HepG2 (cell line): ENCODE results near the gene SCARF1. TPM values are rescaled to one million over a fixed set of nuclear protein-coding genes. Genes with fewer than 3 reads are reported as not detected.

Experiments
- ADNP ChIP-seq: sonication (generic); formaldehyde crosslinking; IDR thresholded peaks from 2 replicates; pipeline ENCODE4 v1.4.0; 2020; ENCODE audit warnings: missing genetic modification reagents
- HNF1A ChIP-seq, 2 experiments: sonication (generic) in 1 of 2; formaldehyde crosslinking in 1 of 2; IDR thresholded peaks; 2 replicates each; pipeline versions ENCODE4 v1.4.0 to v1.6.1; 2016 to 2020; ENCODE audit warnings: borderline replicate concordance in 1 of 2, low read depth in 1 of 2, mild to moderate bottlenecking in 1 of 2, missing genetic modification reagents in 1 of 2
- JARID2 ChIP-seq: sonication (generic); formaldehyde crosslinking; IDR thresholded peaks from 2 replicates; pipeline ENCODE4 v1.8.1; 2023; ENCODE audit warnings: missing genetic modification reagents, inconsistent platforms; ENCODE audit not compliant: insufficient replicate concordance
- PRDM15 ChIP-seq: sonication (generic); formaldehyde crosslinking; IDR thresholded peaks from 2 replicates; pipeline ENCODE4 v1.4.0; 2020; ENCODE audit warnings: missing genetic modification reagents
- PRDM4 ChIP-seq: sonication (generic); formaldehyde crosslinking; IDR thresholded peaks from 2 replicates; pipeline ENCODE4 v1.9.0; 2021; ENCODE audit warnings: missing genetic modification reagents, borderline replicate concordance
- RBM39 ChIP-seq: fragments of 200-400 bp; formaldehyde crosslinking; IDR thresholded peaks from one replicate; pipeline ENCODE4 v1.6.1; 2018; ENCODE audit warnings: antibody characterized with exemption, mild to moderate bottlenecking, low read depth, low read length; ENCODE audit not compliant: poor library complexity, severe bottlenecking
- TBP ChIP-seq: sonication (generic); formaldehyde crosslinking; IDR thresholded peaks from 2 replicates; pipeline ENCODE4 v1.5.0; 2020; ENCODE audit warnings: missing genetic modification reagents
- XBP1 ChIP-seq: sonication (generic); formaldehyde crosslinking; IDR thresholded peaks from 2 replicates; pipeline ENCODE4 v1.5.0; 2020; ENCODE audit warnings: missing genetic modification reagents
- ZNF317 ChIP-seq: sonication (generic); formaldehyde crosslinking; IDR thresholded peaks from 2 replicates; pipeline ENCODE4 v1.5.0; 2020; ENCODE audit warnings: mild to moderate bottlenecking, missing genetic modification reagents
- ZNF546 ChIP-seq: sonication (generic); formaldehyde crosslinking; conservative IDR thresholded peaks from 2 replicates; pipeline ENCODE4 v1.8.1; 2023; ENCODE audit warnings: mild to moderate bottlenecking, missing genetic modification reagents
- ZNF614 ChIP-seq: IDR thresholded peaks from 2 replicates; pipeline ENCODE4 v1.6.1; 2018; ENCODE audit warnings: missing biosample characterization, missing genetic modification reagents, inconsistent platforms, borderline replicate concordance
- ZNF788 ChIP-seq: sonication (generic); formaldehyde crosslinking; IDR thresholded peaks from 2 replicates; pipeline ENCODE4 v1.5.0; 2020; ENCODE audit warnings: mild to moderate bottlenecking, missing genetic modification reagents, borderline replicate concordance
- polyA plus RNA-seq, 8 experiments: library from polyadenylated mRNA; depleted of rRNA in 3 of 8; stranded (reverse) in 7 of 8; unstranded in 1 of 8; fragments of >200 nt; fragmentation: Illumina TruSeq in 4 of 8; extraction: Trizol in 4 of 8; gene quantifications; 2 replicates each; pipeline versions ENCODE4 v1.2.1 to v1.2.3, GENCODE V29; 2011 to 2016; ENCODE audit warnings: low read depth in 4 of 8, missing spikeins in 1 of 8, mixed read lengths in 1 of 8; ENCODE audit not compliant: insufficient read depth in 1 of 8
- total RNA-seq, 5 experiments: library from RNA; depleted of rRNA; stranded (reverse); fragments of >200 nt; fragmentation: Illumina TruSeq; extraction: Trizol; gene quantifications; 2 replicates each; pipeline ENCODE4 v1.2.3, GENCODE V29; 2016; ENCODE audit warnings: low read depth in 1 of 5

SCARF1 gene
- total and polyA plus RNA-seq, 2 of the 13 experiments (the other 11 are each of a cell fraction or from before 2014, with no cell fraction given): 0.24 to 0.71 TPM

GRCh38 chr17:1606352-1606985 lies 39.1 kb downstream of the SCARF1 start (continued):
- TF ChIP-seq TBP (no peak), ZNF788 (peak; percentile 61; the same call in 1 of the 2 replicates), PRDM15 (CRISPR knock-in tag) (no peak), XBP1 (CRISPR knock-in tag) (no peak), RBM39 (no peak), ZNF546 (0 out of 2 replicates have a peak, but pooled peaks have one; percentile 59), ADNP (CRISPR knock-in tag) (no peak), JARID2 (no peak), HNF1A (IDR thresholded peaks at IDR 0.05; ENCODE audit: low read depth) (no peak), HNF1A (CRISPR knock-in tag; IDR thresholded peaks at IDR 0.05; ENCODE audit: borderline replicate concordance) (no peak), PRDM4 (CRISPR knock-in tag) (no peak), ZNF317 (CRISPR knock-in tag) (peak; percentile 48; the same call in 1 of the 2 replicates), ZNF614 (CRISPR knock-in tag) (peak; percentile 46; the same call in 1 of the 2 replicates)
